ENCODE measurements around the gene UBD. TPM values are rescaled to one million over a fixed set of nuclear protein-coding genes. Genes with fewer than 3 reads are reported as not detected.

UBD gene
- total RNA-seq, 1 donor from 2014 or later, result not detected

DNA sequence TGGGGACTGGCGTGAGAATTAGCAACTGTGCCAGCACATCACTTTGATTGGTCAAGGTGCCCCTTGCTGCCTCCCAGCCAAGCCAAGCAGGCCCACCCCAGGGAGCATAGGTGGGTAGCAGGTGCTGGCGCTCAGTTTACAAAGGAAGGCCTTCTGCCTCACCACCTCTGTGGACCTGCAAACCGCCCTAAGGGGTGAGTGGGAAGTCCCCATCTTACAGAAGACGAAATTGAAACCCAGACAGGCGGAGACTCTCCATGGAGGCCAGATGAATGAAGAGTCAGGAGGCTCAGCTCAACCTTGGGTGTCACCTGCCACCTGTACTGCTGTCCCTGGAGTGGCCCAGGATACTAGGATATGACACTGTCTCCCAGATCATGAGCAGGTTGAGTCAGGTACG is 50.3 kb downstream of the UBD start:
- Mint-ChIP-seq H3K4me1 (ENCODE audit: low read depth) (peaks cover 3% of the 10 kb centered on the region), H3K36me3 (ENCODE audit: low read depth) (no peaks in the 10 kb centered on the region), H3K4me3 (ENCODE audit: unreplicated experiment) (no peak overlapping the region), H3K27me3 (ENCODE audit: low read depth) (peaks cover 10% of the 10 kb centered on the region), H3K9me3 (ENCODE audit: low read depth) (peaks cover 6% of the 10 kb centered on the region), H3K27ac (ENCODE audit: unreplicated experiment) (no peak overlapping the region)
- DNase-seq (ENCODE audit: low spot score), result peak; percentile 63
- TF ChIP-seq, protein P1, sequence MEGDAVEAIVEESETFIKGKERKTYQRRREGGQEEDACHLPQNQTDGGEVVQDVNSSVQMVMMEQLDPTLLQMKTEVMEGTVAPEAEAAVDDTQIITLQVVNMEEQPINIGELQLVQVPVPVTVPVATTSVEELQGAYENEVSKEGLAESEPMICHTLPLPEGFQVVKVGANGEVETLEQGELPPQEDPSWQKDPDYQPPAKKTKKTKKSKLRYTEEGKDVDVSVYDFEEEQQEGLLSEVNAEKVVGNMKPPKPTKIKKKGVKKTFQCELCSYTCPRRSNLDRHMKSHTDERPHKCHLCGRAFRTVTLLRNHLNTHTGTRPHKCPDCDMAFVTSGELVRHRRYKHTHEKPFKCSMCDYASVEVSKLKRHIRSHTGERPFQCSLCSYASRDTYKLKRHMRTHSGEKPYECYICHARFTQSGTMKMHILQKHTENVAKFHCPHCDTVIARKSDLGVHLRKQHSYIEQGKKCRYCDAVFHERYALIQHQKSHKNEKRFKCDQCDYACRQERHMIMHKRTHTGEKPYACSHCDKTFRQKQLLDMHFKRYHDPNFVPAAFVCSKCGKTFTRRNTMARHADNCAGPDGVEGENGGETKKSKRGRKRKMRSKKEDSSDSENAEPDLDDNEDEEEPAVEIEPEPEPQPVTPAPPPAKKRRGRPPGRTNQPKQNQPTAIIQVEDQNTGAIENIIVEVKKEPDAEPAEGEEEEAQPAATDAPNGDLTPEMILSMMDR (IDR thresholded peaks at IDR 0.05), result no peak

- Mint-ChIP-seq H3K4me3 (ENCODE audit: unreplicated experiment) (no peak overlapping the region), H3K27ac (ENCODE audit: unreplicated experiment) (no peak overlapping the region), H3K36me3 (ENCODE audit: low read depth) (no peaks in the 10 kb centered on the region), H3K27me3 (ENCODE audit: low read depth) (peaks cover 10% of the 10 kb centered on the region), H3K4me1 (ENCODE audit: low read depth) (peaks cover 11% of the 10 kb centered on the region), H3K9me3 (ENCODE audit: low read depth) (no peaks in the 10 kb centered on the region)
- DNase-seq (ENCODE audit: low spot score), result peak; percentile 72
- TF ChIP-seq, protein P1 (IDR thresholded peaks at IDR 0.05), result no peak
Measured at GRCh38 chr6:29507319-29507718, 52.2 kb downstream of the UBD start.

DNA sequence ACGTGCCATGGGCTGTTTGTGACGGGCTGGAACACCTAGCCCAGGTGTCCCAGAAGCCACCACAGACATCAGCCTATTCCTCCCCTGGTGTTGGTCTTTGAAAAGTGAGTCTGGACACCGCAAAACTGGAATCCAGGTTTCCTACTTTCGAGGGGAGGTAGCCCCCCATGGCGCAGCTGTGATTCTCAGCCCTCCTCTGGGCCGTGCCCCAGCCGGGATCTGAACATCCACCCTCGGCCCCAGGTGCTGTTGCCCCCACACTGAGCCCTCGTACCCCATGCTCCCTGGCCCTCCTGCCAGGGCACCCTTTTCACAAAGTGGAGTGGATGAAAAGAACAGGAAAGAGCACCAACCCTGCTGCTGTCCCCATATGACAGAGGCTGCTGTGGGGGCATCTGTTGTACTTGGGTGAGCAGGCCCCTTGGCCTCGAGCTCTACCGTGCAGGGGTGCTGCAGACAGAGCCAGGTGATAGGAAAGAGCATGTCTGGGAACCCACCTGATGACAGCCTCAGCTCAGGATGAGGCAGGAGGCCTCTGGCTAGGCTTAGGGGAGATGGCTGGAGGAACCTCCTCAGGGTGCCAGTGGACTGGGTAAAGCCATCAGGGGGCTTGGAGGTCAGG is 53.0 kb downstream of the UBD start:
- peaks cover 13% of the 10 kb centered on the region for H3K4me1 Mint-ChIP-seq (ENCODE audit: low read depth)
- TF ChIP-seq, protein P1 (IDR thresholded peaks at IDR 0.05), result no peak
- H3K36me3 Mint-ChIP-seq (ENCODE audit: low read depth), result no peaks in the 10 kb centered on the region
- no peak overlapping the region for H3K27ac Mint-ChIP-seq (ENCODE audit: unreplicated experiment)
- peaks cover 10% of the 10 kb centered on the region for H3K27me3 Mint-ChIP-seq (ENCODE audit: low read depth)
- no peak overlapping the region for H3K4me3 Mint-ChIP-seq (ENCODE audit: unreplicated experiment)
- no peaks in the 10 kb centered on the region for H3K9me3 Mint-ChIP-seq (ENCODE audit: low read depth)
- peak; percentile 70 for DNase-seq (ENCODE audit: low spot score)

- TF ChIP-seq, protein P1 (IDR thresholded peaks at IDR 0.05), result no peak
- no peak overlapping the region for H3K27ac Mint-ChIP-seq (ENCODE audit: unreplicated experiment)
- peaks cover 6% of the 10 kb centered on the region for H3K27me3 Mint-ChIP-seq (ENCODE audit: low read depth)
- no peaks in the 10 kb centered on the region for H3K9me3 Mint-ChIP-seq (ENCODE audit: low read depth)
- DNase-seq (ENCODE audit: low spot score), result no peak
- H3K36me3 Mint-ChIP-seq (ENCODE audit: low read depth), result no peaks in the 10 kb centered on the region
- no peak overlapping the region for H3K4me3 Mint-ChIP-seq (ENCODE audit: unreplicated experiment)
- peaks cover 13% of the 10 kb centered on the region for H3K4me1 Mint-ChIP-seq (ENCODE audit: low read depth)
Measured at GRCh38 chr6:29505808-29506207, 53.7 kb downstream of the UBD start.

Other genes starting within 250 kb of the UBD start
- gene OR5V1, start 190.9 kb downstream of the UBD start, total RNA-seq, result not detected in 3 replicates
- not detected in 3 replicates for gene OR12D3, start 184.4 kb downstream of the UBD start, total RNA-seq
- not detected in 3 replicates for gene OR12D2, start 164.1 kb downstream of the UBD start, total RNA-seq
- gene OR12D1, start 144.8 kb downstream of the UBD start, total RNA-seq, result not detected in 3 replicates
- not detected in 3 replicates for gene OR10C1, start 120.4 kb downstream of the UBD start, total RNA-seq
- not detected in 3 replicates for gene OR11A1, start 102.7 kb downstream of the UBD start, total RNA-seq
- gene OR2H1, start 102.6 kb downstream of the UBD start, total RNA-seq, result not detected in 3 replicates
- not detected in 3 replicates for gene MAS1L, start 71.8 kb downstream of the UBD start, total RNA-seq
- gene OR2H2, start 25.4 kb upstream of the UBD start, total RNA-seq, result not detected in 3 replicates
- 46.6 to 62.4 TPM (median 50.7 TPM) in 3 replicates for gene GABBR1, start 73.5 kb upstream of the UBD start, total RNA-seq
- 0.82 TPM in 1 of 3 replicates, not detected in the others for gene MOG, start 97.4 kb upstream of the UBD start, total RNA-seq
- not detected in 3 replicates for gene ZFP57, start 121.4 kb upstream of the UBD start, total RNA-seq
- 5.1 to 6.6 TPM (median 6.4 TPM) in 3 replicates for gene HLA-F, start 163.7 kb upstream of the UBD start, total RNA-seq